Measurements from ENCODE around the gene SH3RF2. TPM values are rescaled to one million over a fixed set of nuclear protein-coding genes. Genes with fewer than 3 reads are reported as not detected.

SH3RF2 gene
- total and polyA plus RNA-seq, 10 donors = 0.04 to 0.44 (median 0.10) TPM; not detected in 2

- 23 to 60% (median 46%) methylated on average over 2 of the region's 2 CpGs for WGBS, 5 donors
- H3K36me3 ChIP-seq = no peaks in the 10 kb centered on the region
- H3K4me3 ChIP-seq = no peak overlapping the region
- intact Hi-C loops (cut with DNase I; ENCODE audit: low total_unique reads) = no loop called here
- TF ChIP-seq POLR2A (IDR thresholded peaks at IDR 0.05) = no peak
- no peak for TF ChIP-seq CTCF (IDR thresholded peaks at IDR 0.05 in 8 of 11, conservative IDR thresholded peaks at IDR 0.05 in 3 of 11)
- no peak for TF ChIP-seq POLR2AphosphoS5 (IDR thresholded peaks at IDR 0.05)
- H3K27me3 ChIP-seq (replicated peaks in 1 of 7) = peaks cover 0 to 19% (median 0%) of the 10 kb centered on the region in 7 donors
- H3K4me1 ChIP-seq = no peaks in the 10 kb centered on the region
- H3K27ac ChIP-seq = no peak overlapping the region
- H3K9me3 ChIP-seq = no peaks in the 10 kb centered on the region
- DNase-seq = no peak
These were observed 7.3 kb downstream of the SH3RF2 start for GRCh38 chr5:145943674-145944121.

GRCh38 chr5:145944328-145944727, 8.0 kb downstream of the SH3RF2 start:
- Histone ChIP-seq H3K36me3 (no peaks in the 10 kb centered on the region), H3K4me3 (no peak overlapping the region), H3K27ac (no peak overlapping the region), H3K9me3 (no peaks in the 10 kb centered on the region), H3K27me3 (replicated peaks in 1 of 7) (peaks cover 0 to 19% (median 0%) of the 10 kb centered on the region in 7 donors), H3K4me1 (no peaks in the 10 kb centered on the region)
- no peak for DNase-seq
- 68 to 79% (median 77%) methylated on average over 3 of the region's 3 CpGs for WGBS, 5 donors
- intact Hi-C loops (cut with DNase I; ENCODE audit: low total_unique reads) = no loop called here
- TF ChIP-seq POLR2AphosphoS5 (IDR thresholded peaks at IDR 0.05) (no peak), POLR2A (IDR thresholded peaks at IDR 0.05) (no peak), CTCF (IDR thresholded peaks at IDR 0.05 in 8 of 11, conservative IDR thresholded peaks at IDR 0.05 in 3 of 11) (no peak)

- Histone ChIP-seq H3K27me3 (replicated peaks in 1 of 7) (peaks cover 0 to 12% (median 0%) of the 10 kb centered on the region in 7 donors), H3K36me3 (no peaks in the 10 kb centered on the region), H3K4me3 (no peak overlapping the region), H3K9me3 (no peaks in the 10 kb centered on the region), H3K27ac (no peak overlapping the region), H3K4me1 (no peaks in the 10 kb centered on the region)
- TF ChIP-seq POLR2AphosphoS5 (IDR thresholded peaks at IDR 0.05) (no peak), POLR2A (IDR thresholded peaks at IDR 0.05) (no peak), CTCF (IDR thresholded peaks at IDR 0.05 in 8 of 11, conservative IDR thresholded peaks at IDR 0.05 in 3 of 11) (no peak)
- intact Hi-C loops (cut with DNase I; ENCODE audit: low total_unique reads) = no loop called here
- WGBS, 5 donors = 79 to 95% (median 91%) methylated on average over 2 of the region's 2 CpGs
- DNase-seq = no peak
These were observed 9.3 kb downstream of the SH3RF2 start for GRCh38 chr5:145945620-145946111.

- no peak overlapping the region for H3K27ac ChIP-seq
- WGBS, 5 donors = 59 to 83% (median 72%) methylated on average over 4 of the region's 4 CpGs
- DNase-seq = no peak
- no peaks in the 10 kb centered on the region for H3K36me3 ChIP-seq
- H3K4me3 ChIP-seq = no peak overlapping the region
- H3K27me3 ChIP-seq (replicated peaks in 1 of 7) = peaks cover 0 to 12% (median 0%) of the 10 kb centered on the region in 7 donors
- intact Hi-C loops (cut with DNase I; ENCODE audit: low total_unique reads) = no loop called here
- no peak for TF ChIP-seq CTCF (IDR thresholded peaks at IDR 0.05 in 8 of 11, conservative IDR thresholded peaks at IDR 0.05 in 3 of 11)
- no peak for TF ChIP-seq POLR2AphosphoS5 (IDR thresholded peaks at IDR 0.05)
- TF ChIP-seq POLR2A (IDR thresholded peaks at IDR 0.05) = no peak
- H3K9me3 ChIP-seq = no peaks in the 10 kb centered on the region
- H3K4me1 ChIP-seq = no peaks in the 10 kb centered on the region
These were observed 9.9 kb downstream of the SH3RF2 start for GRCh38 chr5:145946112-145946861.
